ENCODE data around the gene ATL2. TPM values are rescaled to one million over a fixed set of nuclear protein-coding genes. Genes with fewer than 3 reads are reported as not detected.
"Not testable (repeated sequence)": the region's sequence is repeated elsewhere in the genome, so short reads cannot be mapped to it uniquely, and the experiment has no call there.

Gene ATL2
- total and polyA plus RNA-seq, 9 donors, result 47.9 to 149 (median 88.6) TPM

- Histone ChIP-seq H3K36me3 (no peaks in the 10 kb centered on the region), H3K27me3 (no peaks in the 10 kb centered on the region), H3K9me3 (no peaks in the 10 kb centered on the region), H3K4me3 (no peak overlapping the region), H3K4me1 (ENCODE audit: insufficient read depth) (no peaks in the 10 kb centered on the region), H3K27ac (no peak overlapping the region)
- 85 to 91% (median 87%) methylated on average over 2 of the region's 2 CpGs for WGBS, 3 donors
- no peak for DNase-seq
- TF ChIP-seq EP300 (IDR thresholded peaks at IDR 0.05) (no peak), POLR2A (IDR thresholded peaks at IDR 0.05) (no peak), CTCF (IDR thresholded peaks at IDR 0.05) (no peak)
- intact Hi-C loops (cut with DNase I), result no loop called here
Observed at GRCh38 chr2:38386377-38386776, 9.3 kb upstream of the ATL2 start.

GRCh38 chr2:38384338-38384737 lies 7.3 kb upstream of the ATL2 start:
- Histone ChIP-seq H3K4me1 (ENCODE audit: insufficient read depth) (no peaks in the 10 kb centered on the region), H3K4me3 (no peak overlapping the region), H3K27me3 (no peaks in the 10 kb centered on the region), H3K36me3 (no peaks in the 10 kb centered on the region), H3K27ac (no peak overlapping the region), H3K9me3 (no peaks in the 10 kb centered on the region)
- no peak for DNase-seq
- WGBS, 3 donors, result 54 to 61% (median 58%) methylated on average over 3 of the region's 3 CpGs
- intact Hi-C loops (cut with DNase I), result no loop called here
- TF ChIP-seq EP300 (IDR thresholded peaks at IDR 0.05), result no peak
- TF ChIP-seq CTCF (IDR thresholded peaks at IDR 0.05), result no peak
- TF ChIP-seq POLR2A (IDR thresholded peaks at IDR 0.05), result no peak

- H3K36me3 ChIP-seq; DNase-seq; intact Hi-C loops (cut with DNase I); H3K27me3 ChIP-seq; H3K27ac ChIP-seq; H3K4me3 ChIP-seq; H3K9me3 ChIP-seq; H3K4me1 ChIP-seq (ENCODE audit: insufficient read depth): not testable (repeated sequence)
- WGBS, 3 donors, result 57 to 71% (median 60%) methylated on average over 6 of the region's 6 CpGs
Observed at GRCh38 chr2:38383741-38384140, 6.7 kb upstream of the ATL2 start.

GRCh38 chr2:38381381-38382143 lies 4.5 kb upstream of the ATL2 start:
- intact Hi-C loops (cut with DNase I), result no loop called here
- no peak for TF ChIP-seq CTCF (IDR thresholded peaks at IDR 0.05)
- no peak for TF ChIP-seq EP300 (IDR thresholded peaks at IDR 0.05)
- TF ChIP-seq POLR2A (IDR thresholded peaks at IDR 0.05), result no peak
- no peaks in the 10 kb centered on the region for H3K9me3 ChIP-seq
- no peak overlapping the region for H3K4me3 ChIP-seq
- WGBS, 3 donors, result 94 to 96% (median 94%) methylated on average over 6 of the region's 6 CpGs
- DNase-seq, result no peak
- no peaks in the 10 kb centered on the region for H3K4me1 ChIP-seq (ENCODE audit: insufficient read depth)
- H3K27ac ChIP-seq, result no peak overlapping the region
- H3K36me3 ChIP-seq, result no peaks in the 10 kb centered on the region
- no peaks in the 10 kb centered on the region for H3K27me3 ChIP-seq

GRCh38 chr2:38380397-38381130 lies 3.5 kb upstream of the ATL2 start:
- no peaks in the 10 kb centered on the region for H3K9me3 ChIP-seq
- no peak overlapping the region for H3K4me3 ChIP-seq
- no peaks in the 10 kb centered on the region for H3K36me3 ChIP-seq
- H3K27ac ChIP-seq, result no peak overlapping the region
- TF ChIP-seq POLR2A (IDR thresholded peaks at IDR 0.05) (no peak), CTCF (IDR thresholded peaks at IDR 0.05) (no peak), EP300 (IDR thresholded peaks at IDR 0.05) (no peak)
- H3K27me3 ChIP-seq, result no peaks in the 10 kb centered on the region
- intact Hi-C loops (cut with DNase I), result no loop called here
- WGBS, 3 donors, result 68 to 77% (median 73%) methylated on average over 10 of the region's 10 CpGs
- no peak for DNase-seq
- H3K4me1 ChIP-seq (ENCODE audit: insufficient read depth), result no peaks in the 10 kb centered on the region
